ENCODE results near the gene PEDS1.

DNA sequence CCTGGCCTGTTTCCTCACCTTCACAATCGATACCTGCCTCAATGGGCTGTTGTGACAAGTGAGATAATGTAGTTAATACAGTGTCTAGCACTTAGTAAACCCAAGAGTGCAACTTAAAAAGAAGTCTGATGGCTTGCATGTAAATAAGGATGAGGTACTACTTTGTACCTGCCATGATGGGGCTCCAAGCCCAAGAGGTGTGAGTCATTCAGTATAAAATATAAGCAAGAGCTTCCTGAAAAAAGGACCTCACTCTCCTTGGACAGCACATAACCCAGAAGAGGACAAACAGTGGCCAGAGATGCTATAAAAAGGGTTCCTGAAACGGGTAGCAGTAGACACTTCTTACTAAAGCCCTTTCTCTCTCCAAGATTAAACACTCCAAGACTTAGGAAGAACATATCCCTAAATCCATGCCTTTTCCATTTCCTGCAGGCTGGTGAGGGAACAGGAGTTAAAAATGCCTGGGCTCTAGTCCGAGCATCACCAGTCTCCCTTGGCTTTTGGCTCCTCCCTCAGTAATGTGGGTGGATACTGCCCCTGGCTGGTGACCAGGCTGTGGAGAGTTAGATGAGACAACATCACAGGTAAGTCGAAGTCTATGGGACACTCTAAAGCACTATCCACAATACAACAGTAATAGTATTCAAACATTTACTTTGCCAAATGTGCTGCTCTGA is 44.8 kb downstream of the PEDS1 start:
- no peak for TF ChIP-seq EZH2 (IDR thresholded peaks at IDR 0.05; ENCODE audit: borderline replicate concordance, low read length)
- TF ChIP-seq, protein P1, sequence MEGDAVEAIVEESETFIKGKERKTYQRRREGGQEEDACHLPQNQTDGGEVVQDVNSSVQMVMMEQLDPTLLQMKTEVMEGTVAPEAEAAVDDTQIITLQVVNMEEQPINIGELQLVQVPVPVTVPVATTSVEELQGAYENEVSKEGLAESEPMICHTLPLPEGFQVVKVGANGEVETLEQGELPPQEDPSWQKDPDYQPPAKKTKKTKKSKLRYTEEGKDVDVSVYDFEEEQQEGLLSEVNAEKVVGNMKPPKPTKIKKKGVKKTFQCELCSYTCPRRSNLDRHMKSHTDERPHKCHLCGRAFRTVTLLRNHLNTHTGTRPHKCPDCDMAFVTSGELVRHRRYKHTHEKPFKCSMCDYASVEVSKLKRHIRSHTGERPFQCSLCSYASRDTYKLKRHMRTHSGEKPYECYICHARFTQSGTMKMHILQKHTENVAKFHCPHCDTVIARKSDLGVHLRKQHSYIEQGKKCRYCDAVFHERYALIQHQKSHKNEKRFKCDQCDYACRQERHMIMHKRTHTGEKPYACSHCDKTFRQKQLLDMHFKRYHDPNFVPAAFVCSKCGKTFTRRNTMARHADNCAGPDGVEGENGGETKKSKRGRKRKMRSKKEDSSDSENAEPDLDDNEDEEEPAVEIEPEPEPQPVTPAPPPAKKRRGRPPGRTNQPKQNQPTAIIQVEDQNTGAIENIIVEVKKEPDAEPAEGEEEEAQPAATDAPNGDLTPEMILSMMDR (IDR thresholded peaks at IDR 0.05; ENCODE audit: low read length), result no peak

Measured in OCI-LY1 (cell line).